LNCaP clone FGC (cell line): ENCODE data around the gene TM7SF2.
"Not testable (repeated sequence)": the region's sequence is repeated elsewhere in the genome, so short reads cannot be mapped to it uniquely, and the experiment has no call there.

Experiments
- DNase-seq: peaks from one replicate; pipeline ENCODE4 v3.0.0-alpha.2; 2011; ENCODE audit warnings: low read depth
- H3K4me3 ChIP-seq: 2 replicates; pipeline ENCODE4 v1.5.1; 2011; ENCODE audit warnings: mild to moderate bottlenecking, low read depth, low read length, control low read depth
- TF ChIP-seq, protein P1 (sequence below): IDR thresholded peaks from 2 replicates; pipeline ENCODE4 v1.5.1; 2012; ENCODE audit warnings: mild to moderate bottlenecking; ENCODE audit not compliant: control insufficient read depth, insufficient read depth; ENCODE audit errors: extremely low read depth

Gene TM7SF2

GRCh38 chr11:65147352-65148075 lies 35.8 kb downstream of the TM7SF2 start:
- no peak for DNase-seq

GRCh38 chr11:65148657-65149056 lies 37.0 kb downstream of the TM7SF2 start:
- no peak for DNase-seq
- no peak overlapping the region for H3K4me3 ChIP-seq
- TF ChIP-seq, protein P1, sequence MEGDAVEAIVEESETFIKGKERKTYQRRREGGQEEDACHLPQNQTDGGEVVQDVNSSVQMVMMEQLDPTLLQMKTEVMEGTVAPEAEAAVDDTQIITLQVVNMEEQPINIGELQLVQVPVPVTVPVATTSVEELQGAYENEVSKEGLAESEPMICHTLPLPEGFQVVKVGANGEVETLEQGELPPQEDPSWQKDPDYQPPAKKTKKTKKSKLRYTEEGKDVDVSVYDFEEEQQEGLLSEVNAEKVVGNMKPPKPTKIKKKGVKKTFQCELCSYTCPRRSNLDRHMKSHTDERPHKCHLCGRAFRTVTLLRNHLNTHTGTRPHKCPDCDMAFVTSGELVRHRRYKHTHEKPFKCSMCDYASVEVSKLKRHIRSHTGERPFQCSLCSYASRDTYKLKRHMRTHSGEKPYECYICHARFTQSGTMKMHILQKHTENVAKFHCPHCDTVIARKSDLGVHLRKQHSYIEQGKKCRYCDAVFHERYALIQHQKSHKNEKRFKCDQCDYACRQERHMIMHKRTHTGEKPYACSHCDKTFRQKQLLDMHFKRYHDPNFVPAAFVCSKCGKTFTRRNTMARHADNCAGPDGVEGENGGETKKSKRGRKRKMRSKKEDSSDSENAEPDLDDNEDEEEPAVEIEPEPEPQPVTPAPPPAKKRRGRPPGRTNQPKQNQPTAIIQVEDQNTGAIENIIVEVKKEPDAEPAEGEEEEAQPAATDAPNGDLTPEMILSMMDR = no peak

More at GRCh38 chr11:65147352-65148075, 35.8 kb downstream of the TM7SF2 start:
- H3K4me3 ChIP-seq = no peak overlapping the region
- TF ChIP-seq, protein P1 = no peak

GRCh38 chr11:65150131-65150508 lies 38.4 kb downstream of the TM7SF2 start:
- DNase-seq, H3K4me3 ChIP-seq: not testable (repeated sequence)

DNA sequence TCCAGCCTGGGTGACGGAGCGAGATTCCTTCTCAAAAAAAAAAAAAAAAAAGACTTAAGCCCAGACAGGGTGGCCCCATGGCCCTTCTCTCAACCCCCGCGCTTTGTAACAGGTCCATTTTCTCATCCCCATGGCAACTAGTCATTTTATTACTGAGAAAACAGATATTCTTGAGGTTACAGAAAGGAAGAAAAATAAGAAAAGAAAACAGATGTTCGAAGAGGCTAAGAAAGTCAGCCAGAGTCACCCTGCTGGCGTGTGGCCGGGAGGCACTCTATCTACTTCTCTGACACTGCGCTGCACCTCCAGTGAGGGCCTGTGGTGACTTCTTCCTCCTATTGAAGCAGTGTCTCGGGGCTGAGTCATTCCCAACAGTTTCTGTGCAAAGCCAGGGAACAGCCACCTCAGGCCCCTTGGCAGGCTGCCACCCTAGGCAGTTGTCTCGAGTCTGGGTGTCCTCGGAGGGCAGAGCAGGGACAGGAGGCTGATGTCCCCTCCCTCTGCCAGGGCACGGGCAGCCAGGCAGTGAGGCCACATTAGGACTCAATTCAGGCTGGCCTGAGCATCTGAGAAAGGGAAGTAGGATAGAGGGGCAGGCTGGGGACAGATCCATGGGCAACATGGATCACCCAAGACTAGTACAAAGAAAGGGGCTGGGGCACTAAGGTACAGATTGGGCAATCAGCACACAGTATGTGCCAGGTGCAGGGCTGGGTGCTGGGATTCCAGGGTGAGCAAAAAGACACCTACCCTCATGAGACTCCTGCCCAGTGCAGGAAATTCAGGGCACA lies 39.0 kb downstream of the TM7SF2 start:
- no peak overlapping the region for H3K4me3 ChIP-seq
- peak; percentile 54 for DNase-seq
- TF ChIP-seq, protein P1 = no peak

- TF ChIP-seq, protein P1 = no peak
- no peak for DNase-seq
- no peak overlapping the region for H3K4me3 ChIP-seq
Measured at GRCh38 chr11:65151331-65151899, 39.7 kb downstream of the TM7SF2 start.

DNA sequence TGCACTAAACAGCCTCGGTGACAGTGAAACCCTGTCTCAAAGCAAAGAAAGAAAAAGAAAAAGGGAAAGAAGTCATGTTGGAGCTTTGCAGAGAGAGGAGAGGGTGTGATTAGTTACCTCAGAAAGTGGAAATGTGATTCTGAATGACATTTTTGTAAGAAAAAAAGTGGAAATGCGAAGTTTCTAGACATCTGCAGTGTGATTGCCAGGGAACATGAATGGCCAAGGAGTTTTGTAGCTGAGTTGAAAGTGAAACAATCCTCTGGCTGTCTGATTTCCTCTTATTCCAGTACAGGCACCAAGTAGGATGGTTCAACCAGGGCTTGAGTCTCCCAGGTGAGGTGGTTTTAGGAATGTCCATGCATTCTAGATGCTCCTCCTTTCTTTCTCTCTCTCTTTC lies 40.5 kb downstream of the TM7SF2 start:
- TF ChIP-seq, protein P1 = no peak
- no peak overlapping the region for H3K4me3 ChIP-seq
- DNase-seq = no peak

DNA sequence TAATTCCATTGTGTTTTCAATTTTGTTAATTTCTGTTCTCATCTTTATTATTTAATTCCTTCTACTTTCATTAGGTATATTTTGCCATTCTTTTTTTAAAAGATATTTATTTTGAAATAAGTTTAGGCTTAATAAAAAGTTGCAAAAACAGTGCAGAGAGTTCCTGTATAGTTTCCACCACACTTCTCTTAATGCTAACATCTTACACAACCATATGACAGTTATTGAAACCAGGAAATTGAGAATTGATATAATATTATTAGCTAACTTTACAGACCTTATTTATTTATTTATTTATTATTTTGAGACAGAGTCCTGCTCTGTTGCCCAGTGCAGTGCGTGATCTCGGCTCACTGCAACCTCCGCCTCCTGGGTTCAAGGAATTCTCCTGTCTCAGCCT lies 44.6 kb downstream of the TM7SF2 start:
- H3K4me3 ChIP-seq = no peak overlapping the region
- TF ChIP-seq, protein P1 = no peak
- DNase-seq = no peak
